IPS DF 6.9 (cell line): ENCODE measurements around the gene KIAA1671.
A peak's percentile ranks its signal among the peaks of the same experiment; 100 is the strongest.
"Not testable (repeated sequence)": the region's sequence is repeated elsewhere in the genome, so short reads cannot be mapped to it uniquely, and the experiment has no call there.

Source experiments
- DNase-seq: peaks from one replicate; pipeline ENCODE4 v3.0.0-alpha.2; 2013; ENCODE audit warnings: low read depth, low spot score
- H3K27ac ChIP-seq: one replicate; pipeline ENCODE4 v1.5.1; 2013; ENCODE audit warnings: low read length, control low read depth
- H3K27me3 ChIP-seq: 2 replicates; pipeline ENCODE4 v1.6.1; 2013; ENCODE audit warnings: mild to moderate bottlenecking, low read length; ENCODE audit not compliant: control insufficient read depth, insufficient read depth
- H3K36me3 ChIP-seq: 2 replicates; pipeline ENCODE4 v1.6.1; 2013; ENCODE audit warnings: low read length; ENCODE audit not compliant: control insufficient read depth, insufficient read depth
- H3K4me1 ChIP-seq: 2 replicates; pipeline ENCODE4 v1.6.1; 2013; ENCODE audit warnings: low read length; ENCODE audit not compliant: control insufficient read depth, insufficient read depth
- H3K4me3 ChIP-seq: 2 replicates; pipeline ENCODE4 v1.5.1; 2013; ENCODE audit warnings: mild to moderate bottlenecking, low read length
- H3K9me3 ChIP-seq: 2 replicates; pipeline ENCODE4 v1.6.1; 2013; ENCODE audit warnings: low read length, inconsistent platforms; ENCODE audit not compliant: control insufficient read depth, insufficient read depth
- WGBS: extraction: QIAGEN DNeasy Blood & Tissue Kit; methylation state at CpG from one replicate; pipeline ENCODE4 v1.1.7; 2013; ENCODE audit warnings: mixed read lengths, missing lambda C conversion rate; ENCODE audit not compliant: insufficient read length, insufficient coverage; 5-methylcytosine and 5-hydroxymethylcytosine counted together

Gene KIAA1671

DNA sequence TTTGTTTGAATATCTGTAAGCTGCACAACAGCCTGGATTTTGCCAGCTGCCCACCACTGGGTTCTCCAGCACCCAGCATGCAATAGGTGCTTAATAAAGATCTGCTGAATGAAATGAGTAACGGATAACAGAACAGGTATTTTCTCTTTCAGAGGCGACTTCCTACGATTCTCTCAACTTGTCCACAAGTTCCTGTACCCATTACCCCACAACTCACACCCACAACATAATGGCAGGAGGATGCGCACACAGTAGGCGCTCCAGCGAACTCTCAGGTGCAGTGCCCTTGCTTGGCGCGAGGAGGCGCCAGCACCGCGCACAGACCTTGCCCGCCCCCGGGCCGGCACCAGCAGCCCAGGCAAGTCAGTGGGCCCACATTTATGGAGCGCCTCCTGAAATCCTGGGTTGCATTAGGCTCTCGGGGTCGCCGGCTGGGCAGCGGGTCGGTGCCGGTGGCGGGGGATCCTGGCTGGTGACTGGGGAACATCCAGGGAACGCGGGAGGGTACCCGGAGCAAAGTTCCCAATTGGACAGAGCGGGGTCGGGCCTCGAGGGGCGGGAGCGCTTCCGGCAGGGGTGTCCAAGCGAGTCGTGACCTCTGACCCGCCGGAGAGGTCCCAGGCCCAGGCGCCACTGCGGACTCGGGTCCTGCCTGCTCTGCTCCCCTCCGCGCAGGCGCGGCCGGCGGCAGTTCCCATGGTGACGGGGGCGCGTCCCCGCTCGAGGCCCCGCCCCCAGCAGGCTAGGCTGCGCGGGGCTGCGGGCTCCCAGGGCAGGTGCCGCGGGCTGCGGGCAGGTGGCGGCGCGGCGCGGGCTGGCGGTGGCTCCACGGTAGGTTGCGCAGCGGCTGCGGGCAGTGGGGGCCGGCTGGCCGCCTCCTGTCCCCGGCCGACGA is at the start of gene KIAA1671:
Gene KIAA1671 (plus strand): TSS at position 775 of the 895 bp plus-strand sequence. CDS start 75,284 bp downstream, outside the sequence.
- 0 out of 2 replicates have a peak, but pooled peaks cover 6% of the 10 kb centered on the region for H3K4me1 ChIP-seq

DNA sequence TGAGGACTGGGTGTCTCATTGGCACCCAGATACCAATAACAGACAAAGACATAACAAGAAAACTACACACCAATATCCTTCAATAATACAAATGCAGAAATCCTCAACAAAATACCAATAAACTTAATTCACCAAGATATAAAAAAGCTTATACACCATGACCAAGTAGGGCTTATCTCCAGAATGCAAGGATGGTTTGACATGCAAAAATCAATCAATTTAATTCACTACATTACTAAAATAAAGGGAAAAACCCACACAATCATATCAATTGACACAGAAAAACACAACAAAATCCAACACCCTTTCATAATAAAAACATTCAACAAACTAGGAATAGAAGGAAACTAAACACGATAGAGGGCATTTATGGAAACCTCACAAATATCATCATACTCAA is 46.6 kb upstream of the KIAA1671 start:
- no peak for DNase-seq
- Histone ChIP-seq H3K9me3 (no peaks in the 10 kb centered on the region), H3K4me3 (no peak overlapping the region), H3K4me1 (no peaks in the 10 kb centered on the region), H3K27ac (no peak overlapping the region), H3K27me3 (no peaks in the 10 kb centered on the region), H3K36me3 (no peaks in the 10 kb centered on the region)
- no CpG with 5 or more reads among the region's 1 CpG for WGBS

More for the DNA sequence above, at the start of gene KIAA1671:
- H3K4me3 ChIP-seq = peak within 1 kb of the TSS; percentile 60
- no peaks in the 10 kb centered on the region for H3K9me3 ChIP-seq
- no peak within 1 kb of the TSS for H3K27ac ChIP-seq
- no peaks in the 10 kb centered on the region for H3K36me3 ChIP-seq
- H3K27me3 ChIP-seq = no peaks in the 10 kb centered on the region
- DNase-seq = peak; percentile 88
- no CpG with 5 or more reads among the region's 71 CpGs for WGBS

DNA sequence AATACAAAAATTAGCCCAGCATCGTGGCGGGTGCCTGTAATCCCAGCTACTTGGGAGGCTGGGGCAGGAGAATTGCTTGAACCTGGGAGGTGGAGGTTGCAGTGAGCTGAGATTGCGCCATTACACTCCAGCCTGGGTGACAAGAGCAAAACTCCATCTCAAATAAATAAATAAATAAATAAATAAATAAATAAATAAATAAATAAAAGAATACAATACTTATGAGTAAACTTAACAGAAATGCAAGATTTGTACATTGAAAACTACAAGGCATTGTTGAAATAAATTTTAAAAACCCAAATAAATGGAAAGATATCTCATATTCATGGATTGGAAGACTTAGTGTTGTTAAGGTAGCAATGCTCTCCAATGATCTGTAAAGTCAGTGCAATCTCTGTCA is 45.4 kb upstream of the KIAA1671 start:
- H3K36me3 ChIP-seq, DNase-seq, H3K27ac ChIP-seq, H3K9me3 ChIP-seq, H3K27me3 ChIP-seq, H3K4me3 ChIP-seq, H3K4me1 ChIP-seq: not testable (repeated sequence)
- WGBS = no CpG with 5 or more reads among the region's 3 CpGs

DNA sequence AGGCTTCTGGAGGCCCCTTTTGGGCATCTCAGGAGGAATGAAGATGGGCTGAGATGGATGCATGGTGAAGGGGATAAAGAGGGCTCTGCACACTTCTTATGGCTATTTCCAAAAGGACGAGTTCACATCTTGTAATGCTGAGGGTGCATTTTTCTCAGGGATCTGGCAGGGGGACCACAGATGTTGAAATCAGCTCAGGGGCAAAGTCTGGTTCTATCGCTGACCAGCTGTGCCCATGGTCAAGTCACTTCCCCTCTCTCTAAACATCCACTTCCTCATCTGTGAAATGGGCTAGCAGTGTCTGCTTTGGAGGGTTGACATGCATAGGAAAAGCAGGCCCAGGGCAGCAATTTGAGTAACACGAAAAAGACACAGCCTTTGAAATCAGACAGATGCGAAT is 32.5 kb upstream of the KIAA1671 start:
- Histone ChIP-seq H3K4me3 (no peak overlapping the region), H3K27me3 (no peaks in the 10 kb centered on the region), H3K9me3 (no peaks in the 10 kb centered on the region), H3K27ac (no peak overlapping the region), H3K4me1 (no peaks in the 10 kb centered on the region), H3K36me3 (no peaks in the 10 kb centered on the region)
- no CpG with 5 or more reads among the region's 4 CpGs for WGBS
- no peak for DNase-seq

DNA sequence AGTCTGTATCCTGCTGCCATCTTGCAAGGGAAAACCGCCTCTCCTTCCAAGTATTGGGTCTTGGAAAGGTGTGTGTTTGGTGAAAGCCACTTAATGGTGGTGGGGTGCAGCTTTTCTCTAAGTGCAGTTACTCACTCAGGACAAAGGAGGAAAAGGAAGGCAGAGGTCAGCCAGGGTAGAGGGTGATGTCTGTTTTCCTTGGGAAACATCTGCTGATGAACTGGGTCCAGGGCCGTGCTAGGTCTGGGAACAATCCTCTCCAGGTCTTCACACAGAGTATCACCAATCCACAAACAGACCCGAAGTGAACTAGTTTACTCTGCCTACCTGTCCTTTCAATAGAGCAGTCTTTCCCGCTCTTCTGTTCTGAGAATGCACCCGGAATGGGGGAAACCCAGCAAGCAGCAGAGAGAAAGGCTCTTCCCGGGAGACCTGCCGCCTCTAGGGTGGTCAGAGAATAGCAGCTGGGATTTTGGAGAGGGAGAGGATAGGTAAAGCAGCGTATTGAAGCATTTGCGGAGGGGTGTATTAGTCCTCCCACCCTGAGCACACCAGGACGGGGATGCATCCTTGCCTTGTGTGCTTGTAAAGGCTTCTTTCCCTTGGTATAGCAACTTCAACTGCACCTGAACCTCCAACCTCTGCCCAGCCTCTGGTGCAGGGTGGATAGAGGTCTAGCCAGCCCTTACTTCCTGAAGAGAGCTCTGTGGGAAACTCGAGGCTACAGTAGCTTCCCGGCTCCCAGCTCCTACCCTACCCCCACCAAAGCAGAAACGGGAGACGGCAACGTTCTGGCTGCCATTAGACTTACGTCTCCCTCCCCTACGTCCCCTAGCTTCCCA is 26.7 kb upstream of the KIAA1671 start:
- DNase-seq = no peak
- Histone ChIP-seq H3K4me1 (peaks cover 3% of the 10 kb centered on the region; the same call in 1 of the 2 replicates), H3K4me3 (no peak overlapping the region), H3K27ac (no peak overlapping the region), H3K36me3 (no peaks in the 10 kb centered on the region), H3K27me3 (no peaks in the 10 kb centered on the region), H3K9me3 (no peaks in the 10 kb centered on the region)
- WGBS = no CpG with 5 or more reads among the region's 17 CpGs

DNA sequence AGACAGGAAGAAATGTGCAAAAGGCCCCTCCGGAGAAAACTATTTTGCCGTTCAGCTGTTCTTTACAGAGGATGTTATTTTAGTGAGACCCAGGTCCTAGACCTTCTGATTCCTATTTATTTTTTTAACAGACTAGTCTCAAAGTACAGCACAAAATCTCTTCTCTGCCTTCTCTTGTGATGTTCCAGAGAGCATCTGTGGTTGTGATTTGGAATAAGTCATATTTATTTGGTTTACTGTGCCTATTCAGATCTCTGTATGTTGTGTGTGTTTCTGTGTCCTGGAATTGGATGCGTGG is 26.1 kb upstream of the KIAA1671 start:
- Histone ChIP-seq H3K27me3 (no peaks in the 10 kb centered on the region), H3K4me1 (peaks cover 3% of the 10 kb centered on the region; the same call in 1 of the 2 replicates), H3K36me3 (no peaks in the 10 kb centered on the region), H3K4me3 (no peak overlapping the region), H3K27ac (no peak overlapping the region), H3K9me3 (no peaks in the 10 kb centered on the region)
- DNase-seq = no peak
- no CpG with 5 or more reads among the region's 3 CpGs for WGBS

DNA sequence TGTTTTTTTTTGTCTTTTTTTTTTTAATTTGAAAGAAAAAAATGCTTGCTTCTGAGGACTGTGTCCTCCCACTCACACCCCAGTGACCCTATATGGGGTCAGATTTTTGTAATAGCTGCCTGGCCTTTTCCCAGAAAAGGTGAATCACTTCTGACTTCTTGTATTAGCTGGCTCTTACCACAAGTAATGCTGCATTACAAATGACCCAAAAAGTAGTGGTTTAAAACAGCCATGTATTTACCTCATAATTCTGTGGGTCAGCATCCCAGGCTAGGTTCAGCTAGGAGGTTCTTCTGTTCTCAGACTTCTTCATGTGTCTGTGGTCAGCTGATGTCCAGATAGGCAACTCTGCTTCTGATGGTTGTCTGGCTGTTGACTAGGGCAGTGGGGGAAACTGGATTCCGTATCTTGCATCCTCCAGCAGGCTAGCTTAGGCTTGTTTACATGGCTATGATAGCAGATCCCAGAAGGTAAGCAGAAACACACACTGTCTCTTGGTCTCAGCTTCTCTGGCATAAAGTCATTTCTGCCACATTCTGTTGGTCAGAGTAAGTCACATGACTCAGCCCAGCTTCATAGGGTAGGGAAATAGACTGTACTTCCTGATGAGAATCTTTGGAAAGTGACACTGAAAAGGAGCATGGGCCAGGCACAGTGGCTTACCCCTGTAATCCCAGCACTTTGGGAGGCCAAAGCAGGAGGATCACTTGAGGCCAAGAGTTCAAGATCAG is 25.5 kb upstream of the KIAA1671 start:
- no peaks in the 10 kb centered on the region for H3K9me3 ChIP-seq
- no peaks in the 10 kb centered on the region for H3K27me3 ChIP-seq
- H3K27ac ChIP-seq = no peak overlapping the region
- no peak for DNase-seq
- peaks cover 3% of the 10 kb centered on the region; the same call in 1 of the 2 replicates for H3K4me1 ChIP-seq
- H3K36me3 ChIP-seq = no peaks in the 10 kb centered on the region
- WGBS = no CpG with 5 or more reads among the region's 1 CpG
- no peak overlapping the region for H3K4me3 ChIP-seq

DNA sequence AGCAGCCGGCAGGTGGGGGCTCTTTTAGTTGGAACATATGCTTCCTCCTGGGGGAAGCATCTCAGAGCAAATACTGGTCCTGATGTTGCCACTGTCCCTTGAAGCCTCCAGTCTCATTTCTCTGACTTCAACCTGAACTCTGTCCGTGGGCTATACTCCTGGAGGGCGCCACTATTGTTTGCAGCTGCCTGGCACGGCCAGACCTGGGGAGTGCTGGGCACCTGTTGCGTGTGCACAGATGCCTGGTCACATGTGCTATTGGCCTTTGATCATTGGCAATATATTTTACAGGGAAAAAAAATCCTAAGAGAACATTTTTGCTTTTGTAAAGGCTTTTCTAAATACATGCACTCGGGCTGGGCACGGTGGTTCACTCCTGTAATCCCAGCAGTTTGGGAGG is 24.2 kb upstream of the KIAA1671 start:
- Histone ChIP-seq H3K27me3 (no peaks in the 10 kb centered on the region), H3K4me3 (no peak overlapping the region), H3K36me3 (no peaks in the 10 kb centered on the region), H3K4me1 (peaks cover 3% of the 10 kb centered on the region; the same call in 1 of the 2 replicates), H3K27ac (no peak overlapping the region), H3K9me3 (no peaks in the 10 kb centered on the region)
- WGBS = no CpG with 5 or more reads among the region's 7 CpGs
- DNase-seq = no peak

DNA sequence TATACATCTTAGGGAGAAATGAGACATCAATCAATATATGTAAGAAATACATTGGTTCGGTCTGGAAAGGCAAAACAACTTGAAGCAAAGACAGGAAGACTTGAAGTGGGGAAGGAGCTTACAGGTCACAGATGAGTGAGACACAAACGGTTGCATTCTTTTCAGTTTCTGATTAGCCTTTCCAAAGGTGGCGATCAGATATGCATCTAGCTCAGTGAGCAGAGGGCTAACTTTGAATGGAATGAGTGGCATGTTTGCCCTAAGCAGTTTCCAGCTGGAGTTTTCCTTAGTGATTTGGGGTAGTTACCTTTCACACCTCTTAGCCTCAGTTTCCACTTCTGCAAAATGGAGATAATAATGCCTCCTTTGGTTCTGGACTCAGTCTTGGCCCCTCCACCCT is 21.8 kb upstream of the KIAA1671 start:
- Histone ChIP-seq H3K27me3 (no peaks in the 10 kb centered on the region), H3K9me3 (no peaks in the 10 kb centered on the region), H3K4me1 (peaks cover 3% of the 10 kb centered on the region; the same call in 1 of the 2 replicates), H3K4me3 (no peak overlapping the region), H3K36me3 (no peaks in the 10 kb centered on the region), H3K27ac (no peak overlapping the region)
- DNase-seq = no peak
- WGBS = no CpG with 5 or more reads among the region's 3 CpGs

DNA sequence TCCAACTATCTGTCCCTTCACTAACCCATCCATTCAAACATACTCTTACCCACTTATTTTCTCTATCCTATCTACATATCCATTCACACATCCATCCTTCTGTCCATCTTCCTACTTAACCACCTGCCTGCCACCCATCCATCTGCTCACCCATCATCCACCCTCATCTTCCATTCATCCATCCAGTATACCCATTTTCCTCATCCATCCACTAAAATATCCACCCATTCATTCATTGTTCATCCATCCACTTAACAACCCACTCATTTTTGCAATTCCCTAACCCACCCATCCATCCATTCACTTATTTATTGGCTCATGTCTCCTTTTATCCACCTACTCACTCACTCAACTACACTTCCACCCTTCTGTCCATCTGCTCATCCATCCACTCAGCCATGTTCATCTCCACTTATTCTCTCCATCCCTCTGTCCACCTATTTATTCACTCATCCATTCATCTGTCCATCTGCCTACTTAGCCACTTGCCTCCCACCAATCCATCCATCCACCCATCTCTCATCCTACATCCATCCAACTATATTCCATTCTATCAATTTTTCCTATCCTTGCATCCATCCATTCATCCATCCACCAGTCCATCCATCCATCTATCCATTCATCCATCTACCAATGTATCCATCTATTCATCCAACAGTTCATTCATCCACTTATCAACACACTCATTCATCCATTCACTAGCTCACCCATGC is 16.6 kb upstream of the KIAA1671 start:
- Histone ChIP-seq H3K9me3 (no peaks in the 10 kb centered on the region), H3K36me3 (no peaks in the 10 kb centered on the region), H3K4me1 (no peaks in the 10 kb centered on the region; the same call in 1 of the 2 replicates), H3K27me3 (no peaks in the 10 kb centered on the region), H3K4me3 (no peak overlapping the region), H3K27ac (no peak overlapping the region)
- no peak for DNase-seq
